HCT116 (cell line): ENCODE data around the gene ZNF566.

Experiments used
- EZH2phosphoT487 ChIP-seq: fragments of 200-600 bp; IDR thresholded peaks from 2 replicates; pipeline ENCODE4 v1.6.1; 2018; ENCODE audit warnings: antibody characterized with exemption, borderline replicate concordance
- YY1 ChIP-seq: IDR thresholded peaks from 2 replicates; pipeline ENCODE4 v1.6.1; 2011; ENCODE audit warnings: low read length, low read depth, moderate library complexity, mild to moderate bottlenecking; ENCODE audit not compliant: insufficient replicate concordance; ENCODE audit errors: extremely low read depth
- TF ChIP-seq, protein P1 (sequence below), 3 experiments: fragments of 200-600 bp in 1 of 3; sonication (generic) in 1 of 3; IDR thresholded peaks in 2 of 3; conservative IDR thresholded peaks in 1 of 3; 2 replicates each; pipeline ENCODE4 v1.5.1; 2012 to 2017; ENCODE audit warnings: low read depth in 2 of 3, low read length in 2 of 3, antibody characterized with exemption in 1 of 3, borderline replicate concordance in 1 of 3, control low read depth in 1 of 3, mild to moderate bottlenecking in 1 of 3, mixed read lengths in 1 of 3, mixed run types in 1 of 3, moderate library complexity in 1 of 3; ENCODE audit not compliant: insufficient read depth in 1 of 3
- TF ChIP-seq, protein P2 (sequence below): IDR thresholded peaks from 2 replicates; pipeline ENCODE4 v1.6.1; 2012

DNA sequence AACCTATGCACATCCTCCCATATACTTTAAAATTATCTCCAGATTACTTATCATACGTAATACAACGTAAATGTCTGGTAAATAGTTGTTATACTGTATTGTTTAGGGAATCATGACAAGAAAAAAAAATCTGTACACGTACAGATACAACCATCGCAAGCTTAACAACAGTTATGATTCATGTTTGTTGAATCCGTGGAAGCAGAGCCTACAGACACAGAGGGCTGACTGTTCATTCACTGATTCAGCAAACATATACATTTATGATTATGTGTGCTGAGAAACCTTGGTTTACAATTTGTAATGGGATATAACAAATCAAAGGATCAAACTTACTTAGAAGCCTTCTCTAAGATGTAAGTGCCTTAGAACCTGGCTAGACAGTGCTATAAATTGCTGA, 37.2 kb upstream of the ZNF566 start:
- TF ChIP-seq, protein P1, sequence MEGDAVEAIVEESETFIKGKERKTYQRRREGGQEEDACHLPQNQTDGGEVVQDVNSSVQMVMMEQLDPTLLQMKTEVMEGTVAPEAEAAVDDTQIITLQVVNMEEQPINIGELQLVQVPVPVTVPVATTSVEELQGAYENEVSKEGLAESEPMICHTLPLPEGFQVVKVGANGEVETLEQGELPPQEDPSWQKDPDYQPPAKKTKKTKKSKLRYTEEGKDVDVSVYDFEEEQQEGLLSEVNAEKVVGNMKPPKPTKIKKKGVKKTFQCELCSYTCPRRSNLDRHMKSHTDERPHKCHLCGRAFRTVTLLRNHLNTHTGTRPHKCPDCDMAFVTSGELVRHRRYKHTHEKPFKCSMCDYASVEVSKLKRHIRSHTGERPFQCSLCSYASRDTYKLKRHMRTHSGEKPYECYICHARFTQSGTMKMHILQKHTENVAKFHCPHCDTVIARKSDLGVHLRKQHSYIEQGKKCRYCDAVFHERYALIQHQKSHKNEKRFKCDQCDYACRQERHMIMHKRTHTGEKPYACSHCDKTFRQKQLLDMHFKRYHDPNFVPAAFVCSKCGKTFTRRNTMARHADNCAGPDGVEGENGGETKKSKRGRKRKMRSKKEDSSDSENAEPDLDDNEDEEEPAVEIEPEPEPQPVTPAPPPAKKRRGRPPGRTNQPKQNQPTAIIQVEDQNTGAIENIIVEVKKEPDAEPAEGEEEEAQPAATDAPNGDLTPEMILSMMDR (IDR thresholded peaks at IDR 0.05 in 2 of 3, conservative IDR thresholded peaks at IDR 0.05 in 1 of 3; ENCODE audit: borderline replicate concordance in 1 of 3, insufficient read depth in 1 of 3, low read depth in 2 of 3, low read length in 2 of 3) = no peak
- TF ChIP-seq EZH2phosphoT487 (no peak), YY1 (no peak)
- TF ChIP-seq, protein P2, sequence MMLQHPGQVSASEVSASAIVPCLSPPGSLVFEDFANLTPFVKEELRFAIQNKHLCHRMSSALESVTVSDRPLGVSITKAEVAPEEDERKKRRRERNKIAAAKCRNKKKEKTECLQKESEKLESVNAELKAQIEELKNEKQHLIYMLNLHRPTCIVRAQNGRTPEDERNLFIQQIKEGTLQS = no peak
